K562 (cell line): ENCODE data around the gene DMD. TPM values are rescaled to one million over a fixed set of nuclear protein-coding genes. Genes with fewer than 3 reads are reported as not detected.

Experiments used
- ATAC-seq: fragments of 200-7000 bp; cut with Tn5 transposase; 3 replicates; pipeline ENCODE4 v1.9.1; 2020; ENCODE audit warnings: moderate library complexity
- BruUV-seq: library from RNA; stranded (reverse); fragments of 400-500 nt; replicated peaks from 2 replicates; lab custom pipeline; 2021; lab: Mats Ljungman, UMichigan
- CTCF ChIA-PET: fragments of 300-600 bp; formaldehyde crosslinking; extraction: SDS; loops from one replicate; lab custom pipeline; 2021; ENCODE audit warnings: low intra/inter-chr PET ratio; lab: Yijun Ruan, JAX
- POLR2A ChIA-PET: fragments of 300-600, 350-650 bp; sonication (Branson Sonifier 250); formaldehyde crosslinking; extraction: SDS; loops from one replicate; lab custom pipeline; 2021; ENCODE audit warnings: antibody characterized with exemption, inconsistent platforms; lab: Yijun Ruan, JAX
- DNase-seq, 4 experiments: peaks; one replicate each; pipeline versions ENCODE4 v3.0.0 to v3.0.0-alpha.2; 2011 to 2018; ENCODE audit warnings: low spot score in 3 of 4, mixed read lengths in 3 of 4; ENCODE audit errors: extremely low read depth in 1 of 4
- FAIRE-seq: peaks from 2 replicates; lab custom pipeline; 2011; peaks lifted over from hg19 to GRCh38; lab: Jason Lieb, UNC
- H2AFZ ChIP-seq: 2 replicates; pipeline ENCODE4 v1.6.0; 2011; ENCODE audit warnings: low read depth, low read length, control low read depth, inconsistent platforms
- H3K27ac ChIP-seq: fragments of 200-600 bp; 3 replicates; pipeline ENCODE4 v1.8.0; 2011; ENCODE audit warnings: low read depth, mild to moderate bottlenecking, control low read depth, inconsistent platforms, low read length, moderate library complexity, mixed read lengths; ENCODE audit errors: extremely low read depth
- H3K27me3 ChIP-seq, 2 experiments: fragments of 300-600 bp in 1 of 2; 2 replicates in 1 of 2; 3 replicates in 1 of 2; pipeline versions ENCODE4 v1.6.0 to v1.8.0; 2011; ENCODE audit warnings: inconsistent platforms in 2 of 2, low read length in 2 of 2, mild to moderate bottlenecking in 1 of 2, mixed read lengths in 1 of 2, moderate library complexity in 1 of 2; ENCODE audit not compliant: control insufficient read depth in 2 of 2, insufficient read depth in 2 of 2
- H3K36me3 ChIP-seq: fragments of 300-600 bp; 3 replicates; pipeline ENCODE4 v1.8.0; 2011; ENCODE audit warnings: mild to moderate bottlenecking, low read length, inconsistent platforms; ENCODE audit not compliant: control insufficient read depth, insufficient read depth
- H3K4me1 ChIP-seq, 2 experiments: fragments of 200-600 bp in 1 of 2; replicated peaks in 1 of 2; 2 replicates in 1 of 2; 3 replicates in 1 of 2; pipeline versions ENCODE4 v1.5.1 to v1.8.0; 2011; ENCODE audit warnings: inconsistent platforms in 2 of 2, low read length in 2 of 2, mild to moderate bottlenecking in 1 of 2, mixed read lengths in 1 of 2, moderate library complexity in 1 of 2; ENCODE audit not compliant: control insufficient read depth in 2 of 2, insufficient read depth in 2 of 2
- H3K4me2 ChIP-seq: 2 replicates; pipeline ENCODE4 v1.6.1; 2011; ENCODE audit warnings: low read length, control low read depth, inconsistent platforms, mixed read lengths; ENCODE audit not compliant: insufficient read depth
- H3K4me3 ChIP-seq: fragments of 200-600 bp; sonication (generic), shearing (Covaris generic); 2 replicates; pipeline ENCODE4 v1.5.1; 2016; ENCODE audit warnings: control low read depth, inconsistent platforms
- H3K79me2 ChIP-seq: fragments of 200-600 bp; 3 replicates; pipeline ENCODE4 v1.8.0; 2011; ENCODE audit warnings: low read length, inconsistent platforms; ENCODE audit not compliant: control insufficient read depth, insufficient read depth
- H3K9ac ChIP-seq, 2 experiments: 2 replicates each; pipeline versions ENCODE4 v1.6.0 to v1.6.1; 2011; ENCODE audit warnings: low read depth in 2 of 2, low read length in 2 of 2, control low read depth in 1 of 2, inconsistent platforms in 1 of 2, mild to moderate bottlenecking in 1 of 2, mixed read lengths in 1 of 2; ENCODE audit not compliant: insufficient read depth in 1 of 2
- H3K9me1 ChIP-seq: one replicate; pipeline ENCODE4 v1.6.0; 2011; ENCODE audit warnings: inconsistent platforms, mild to moderate bottlenecking, low read length, moderate library complexity; ENCODE audit not compliant: control insufficient read depth, insufficient read depth
- H3K9me3 ChIP-seq: replicated peaks from 2 replicates; pipeline ENCODE4 v1.5.1; 2011; ENCODE audit warnings: low read depth, low read length, inconsistent platforms; ENCODE audit not compliant: control insufficient read depth, insufficient read depth
- H4K20me1 ChIP-seq: replicated peaks from 2 replicates; pipeline ENCODE4 v1.6.1; 2011; ENCODE audit warnings: low read length, inconsistent platforms, mixed read lengths; ENCODE audit not compliant: control insufficient read depth, insufficient read depth
- CCAR2 ChIP-seq: fragments of 200-400 bp; formaldehyde crosslinking; IDR thresholded peaks from 2 replicates; pipeline ENCODE4 v1.6.1; 2017; ENCODE audit warnings: mild to moderate bottlenecking, low read depth, low read length
- CHD4 ChIP-seq: fragments of 200-600 bp; sonication (generic); IDR thresholded peaks from 3 replicates; pipeline ENCODE4 v1.6.1; 2012; ENCODE audit warnings: low read depth, mild to moderate bottlenecking, mixed read lengths, low read length, inconsistent platforms; ENCODE audit not compliant: insufficient read depth, insufficient replicate concordance, poor library complexity, severe bottlenecking
- ELK1 ChIP-seq: sonication (generic); formaldehyde crosslinking; IDR thresholded peaks from 2 replicates; pipeline ENCODE4 v1.8.1; 2022; ENCODE audit warnings: missing genetic modification reagents
- FOXP4 ChIP-seq: sonication (generic); formaldehyde crosslinking; IDR thresholded peaks from 2 replicates; pipeline ENCODE4 v1.8.0; 2022; ENCODE audit warnings: mild to moderate bottlenecking, missing genetic modification reagents, borderline replicate concordance
- IFI16 ChIP-seq: fragments of 250-450 bp; sonication (Bioruptor Pico); IDR thresholded peaks from 2 replicates; pipeline ENCODE4 v2.1.2; 2022; ENCODE audit warnings: mild to moderate bottlenecking, inconsistent platforms
- NR4A1 ChIP-seq, 2 experiments: fragments of 250-450 bp in 1 of 2; fragments of 450-650 bp in 1 of 2; sonication (Bioruptor Pico) in 1 of 2; IDR thresholded peaks; 2 replicates each; pipeline versions ENCODE4 v1.4.0 to v1.6.1; 2016 to 2020; ENCODE audit warnings: mild to moderate bottlenecking in 2 of 2, missing compliant biosample characterization in 1 of 2, missing genetic modification characterization in 1 of 2, moderate library complexity in 1 of 2
- PHF21A ChIP-seq: fragments of 450-650 bp; IDR thresholded peaks from 2 replicates; pipeline ENCODE4 v1.6.1; 2017; ENCODE audit warnings: low read depth, borderline replicate concordance
- PHF8 ChIP-seq: fragments of 200-600 bp; sonication (generic); IDR thresholded peaks from 2 replicates; pipeline ENCODE4 v1.6.1; 2012; ENCODE audit warnings: mixed run types, mild to moderate bottlenecking, inconsistent platforms, low read length, moderate library complexity, borderline replicate concordance
- POLR2A ChIP-seq: fragments of 450-650 bp; conservative IDR thresholded peaks from 2 replicates; pipeline ENCODE4 v1.6.1; 2016
- PURB ChIP-seq: sonication (generic); formaldehyde crosslinking; IDR thresholded peaks from 2 replicates; pipeline ENCODE4 v1.9.0; 2021; ENCODE audit warnings: low read depth, mild to moderate bottlenecking, missing genetic modification reagents
- SREBF1 ChIP-seq: fragments of 150-350 bp; IDR thresholded peaks from 2 replicates; pipeline ENCODE4 v1.6.1; 2014; ENCODE audit warnings: antibody characterized with exemption, low read depth, low read length, borderline replicate concordance
- ZKSCAN3 ChIP-seq: fragments of 250-450 bp; sonication (Bioruptor Pico); IDR thresholded peaks from 2 replicates; pipeline ENCODE4 v1.4.0; 2020
- ZSCAN29 ChIP-seq: fragments of 450-650 bp; IDR thresholded peaks from 2 replicates; pipeline ENCODE4 v1.6.1; 2017
- WGBS: fragments of 100-300 bp; shearing (Covaris generic); methylation state at CpG from one replicate; pipeline ENCODE4 v1.1.6; 2016; ENCODE audit warnings: low coverage, mixed read lengths; ENCODE audit not compliant: insufficient coverage; ENCODE audit errors: missing lambda C conversion rate; 5-methylcytosine and 5-hydroxymethylcytosine counted together
- in situ Hi-C: fragments of 300-500 bp; cut with MboI; formaldehyde crosslinking; loops from 4 replicates; pipeline ENCODE4 v1.15.0; 2018; ENCODE audit warnings: inconsistent platforms, mixed read lengths
- intact Hi-C: fragments of 100-400 bp; cut with micrococcal nuclease; formaldehyde crosslinking; loops from 2 replicates; pipeline ENCODE4 v1.14.2; 2022
- polyA plus RNA-seq, 8 experiments: library from polyadenylated mRNA; depleted of rRNA in 4 of 8; stranded (reverse) in 5 of 8; unstranded in 3 of 8; fragments of >200 nt; fragmentation: Nextera tagmentation in 2 of 8; fragmentation: Illumina TruSeq in 1 of 8; extraction: Ambion mirVana in 2 of 8; extraction: Trizol in 1 of 8; gene quantifications; 2 replicates each; pipeline versions ENCODE4 v1.2.1 to v1.2.3, GENCODE V29; 2011 to 2014; ENCODE audit warnings: inconsistent platforms in 1 of 8, missing spikeins in 1 of 8
- total RNA-seq, 7 experiments: library from RNA; depleted of rRNA in 6 of 7; stranded (reverse); fragments of >200 nt in 6 of 7; fragmentation: Illumina TruSeq in 2 of 7; extraction: Trizol in 2 of 7; gene quantifications; 2 replicates each; pipeline versions ENCODE4 v1.2.1 to v1.2.3, GENCODE V29; 2011 to 2021; ENCODE audit warnings: low replicate concordance in 1 of 7
- TF ChIP-seq, protein P1 (sequence below), 2 experiments: fragments of 450-650 bp in 1 of 2; sonication (generic) in 1 of 2; formaldehyde crosslinking; conservative IDR thresholded peaks; 2 replicates each; pipeline versions ENCODE4 v1.4.0 to v1.8.1; 2020 to 2022; ENCODE audit warnings: mild to moderate bottlenecking in 1 of 2, missing genetic modification reagents in 1 of 2

DMD gene
- total and polyA plus RNA-seq, 9 of the 15 experiments (the other 6 are each of a cell fraction or from before 2014, with no cell fraction given) = 3.8 to 20.4 (median 11.4) TPM

DNA sequence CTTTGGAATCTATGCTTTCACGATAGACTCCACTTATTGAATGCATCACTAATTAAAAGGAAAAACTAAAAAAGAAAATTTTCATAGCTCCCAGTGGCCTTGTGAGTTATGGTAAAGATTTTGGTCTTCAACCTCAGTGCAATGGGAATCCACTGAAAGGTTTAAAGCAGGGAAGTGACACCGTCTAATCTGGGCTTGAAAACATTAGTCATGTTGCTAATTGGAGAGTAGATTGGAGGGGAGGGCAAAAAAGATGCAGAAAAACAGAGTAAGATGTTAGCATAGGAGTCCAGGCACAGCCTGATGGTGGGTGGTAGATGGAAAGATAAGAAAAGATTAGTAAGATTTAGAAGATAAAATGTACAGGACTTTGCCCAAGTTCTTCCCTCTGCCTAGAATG is 1506.4 kb downstream of the DMD start:
- Histone ChIP-seq H3K4me2 (no peak overlapping the region), H3K4me1 (no peaks in the 10 kb centered on the region), H2AFZ (no peak overlapping the region), H3K36me3 (no peaks in the 10 kb centered on the region), H4K20me1 (no peaks in the 10 kb centered on the region), H3K9ac (no peak overlapping the region), H3K9me3 (no peaks in the 10 kb centered on the region), H3K27me3 (no peaks in the 10 kb centered on the region), H3K4me3 (no peak overlapping the region)
- no TSS peak for BruUV-seq
- POLR2A ChIA-PET = no interaction called here
- DNase-seq = no peak
- in situ Hi-C loops = no loop called here
- FAIRE-seq = no peak
- TF ChIP-seq IFI16 (CRISPR knock-in tag) (no peak), ZSCAN29 (no peak), ZKSCAN3 (CRISPR knock-in tag) (no peak), PHF8 (no peak), SREBF1 (no peak), PURB (no peak), FOXP4 (CRISPR knock-in tag) (no peak), NR4A1 (CRISPR knock-in tag; IDR thresholded peaks at IDR 0.05) (no peak), NR4A1 (tag; IDR thresholded peaks at IDR 0.05) (no peak), ELK1 (CRISPR knock-in tag) (no peak), CCAR2 (no peak), PHF21A (no peak), POLR2A (no peak), CHD4 (no peak)
- TF ChIP-seq, protein P1, sequence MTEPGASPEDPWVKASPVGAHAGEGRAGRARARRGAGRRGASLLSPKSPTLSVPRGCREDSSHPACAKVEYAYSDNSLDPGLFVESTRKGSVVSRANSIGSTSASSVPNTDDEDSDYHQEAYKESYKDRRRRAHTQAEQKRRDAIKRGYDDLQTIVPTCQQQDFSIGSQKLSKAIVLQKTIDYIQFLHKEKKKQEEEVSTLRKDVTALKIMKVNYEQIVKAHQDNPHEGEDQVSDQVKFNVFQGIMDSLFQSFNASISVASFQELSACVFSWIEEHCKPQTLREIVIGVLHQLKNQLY (CRISPR knock-in tag; conservative IDR thresholded peaks at IDR 0.05) = no peak
- TF ChIP-seq, all 486 proteins: peak for 0
- intact Hi-C loops = no loop called here
- Histone ChIP-seq H3K9me1 (no peaks in the 10 kb centered on the region), H3K27ac (no peak overlapping the region), H3K79me2 (no peaks in the 10 kb centered on the region)
- CTCF ChIA-PET = no interaction called here
- no peak for ATAC-seq
- 44% methylated on average over 2 of the region's 2 CpGs for WGBS
